Esophagus squamous epithelium (tissue), 4 donors: Measurements from ENCODE around the gene SLC22A3.

Experiments used
- CTCF ChIP-seq, 6 experiments: fragments of 450-650 bp in 4 of 6; fragments of 200-600 bp in 2 of 6; sonication (generic) in 2 of 6; IDR thresholded peaks; one replicate each; pipeline ENCODE4 v1.5.1; 2016 to 2019; ENCODE audit warnings: antibody characterized with exemption in 6 of 6, mild to moderate bottlenecking in 4 of 6, moderate library complexity in 4 of 6
- POLR2A ChIP-seq, 4 donors: fragments of 450-650 bp; IDR thresholded peaks; one replicate each; pipeline ENCODE4 v1.6.1; 2017; ENCODE audit warnings: antibody characterized with exemption in 4 of 4, mild to moderate bottlenecking in 4 of 4, moderate library complexity in 3 of 4

- no peak for TF ChIP-seq CTCF (IDR thresholded peaks at IDR 0.05)
- no peak for TF ChIP-seq POLR2A (IDR thresholded peaks at IDR 0.05)
These were observed 44.4 kb upstream of the SLC22A3 start for GRCh38 chr6:160303806-160304205.
